H1 (cell line): ENCODE measurements around the gene FAM81A. TPM values are rescaled to one million over a fixed set of nuclear protein-coding genes. Genes with fewer than 3 reads are reported as not detected.

Source experiments
- CTCF ChIA-PET: fragments of 300-600 bp; sonication (Branson Sonifier 250); formaldehyde crosslinking; loops from one replicate; lab custom pipeline; 2021; ENCODE audit not compliant: partially characterized antibody; lab: Charles Lee
- POLR2A ChIA-PET: fragments of 300-600 bp; sonication (Branson Sonifier 250); formaldehyde crosslinking; loops from one replicate; lab custom pipeline; 2021; ENCODE audit warnings: inconsistent platforms; ENCODE audit not compliant: partially characterized antibody; lab: Charles Lee
- DNase-seq, 2 experiments: peaks; one replicate each; pipeline versions ENCODE4 v3.0.0 to v3.0.0-alpha.2; 2010 to 2022; ENCODE audit warnings: low spot score in 2 of 2, low read depth in 1 of 2, mixed read lengths in 1 of 2
- FAIRE-seq: peaks from 2 replicates; lab custom pipeline; 2011; peaks lifted over from hg19 to GRCh38; lab: Jason Lieb, UNC
- H2AFZ ChIP-seq: 2 replicates; pipeline ENCODE4 v1.8.1; 2012; ENCODE audit warnings: low read length, inconsistent platforms
- H2AK5ac ChIP-seq: 2 replicates; pipeline ENCODE4 v1.6.1; 2013; ENCODE audit warnings: low read depth, low read length
- H2BK120ac ChIP-seq: replicated peaks from 2 replicates; pipeline ENCODE3; 2013; ENCODE audit warnings: low read depth, low read length, inconsistent platforms
- H2BK12ac ChIP-seq: 2 replicates; pipeline ENCODE4 v1.6.1; 2013; ENCODE audit warnings: low read depth, low read length
- H2BK15ac ChIP-seq: 2 replicates; pipeline ENCODE4 v1.6.1; 2013; ENCODE audit warnings: low read length
- H2BK20ac ChIP-seq: 2 replicates; pipeline ENCODE4 v1.6.1; 2013; ENCODE audit warnings: low read length
- H2BK5ac ChIP-seq: 2 replicates; pipeline ENCODE4 v1.6.1; 2013; ENCODE audit warnings: low read depth, low read length
- H3K14ac ChIP-seq: 2 replicates; pipeline ENCODE4 v1.6.1; 2013; ENCODE audit warnings: inconsistent platforms; ENCODE audit not compliant: insufficient read length
- H3K18ac ChIP-seq: 2 replicates; pipeline ENCODE4 v1.6.1; 2013; ENCODE audit warnings: low read length; ENCODE audit errors: extremely low read depth
- H3K23ac ChIP-seq: 2 replicates; pipeline ENCODE4 v1.6.1; 2013; ENCODE audit warnings: inconsistent platforms; ENCODE audit not compliant: insufficient read length
- H3K23me2 ChIP-seq: 2 replicates; pipeline ENCODE4 v1.6.1; 2013; ENCODE audit warnings: low read depth, low read length
- H3K27ac ChIP-seq: 2 replicates; pipeline ENCODE4 v1.6.1; 2011; ENCODE audit warnings: low read depth, low read length, inconsistent platforms
- H3K27me3 ChIP-seq, 4 experiments: replicated peaks in 1 of 4; 1 replicate in 1 of 4; 2 replicates in 3 of 4; pipeline versions ENCODE4 v1.6.1 to v1.8.1; 2011 to 2013; ENCODE audit warnings: low read length in 3 of 4, mild to moderate bottlenecking in 3 of 4, inconsistent platforms in 2 of 4, mixed read lengths in 2 of 4, moderate library complexity in 1 of 4; ENCODE audit not compliant: control insufficient read depth in 3 of 4, insufficient read depth in 3 of 4; ENCODE audit errors: extremely low read depth in 1 of 4
- H3K36me3 ChIP-seq, 4 experiments: 2 replicates each; pipeline versions ENCODE4 v1.6.1 to v1.8.1; 2011 to 2013; ENCODE audit warnings: mild to moderate bottlenecking in 4 of 4, low read length in 3 of 4, moderate library complexity in 2 of 4, control low read depth in 1 of 4, inconsistent platforms in 1 of 4; ENCODE audit not compliant: insufficient read depth in 4 of 4, control insufficient read depth in 2 of 4
- H3K4ac ChIP-seq: replicated peaks from 2 replicates; pipeline ENCODE3; 2013; ENCODE audit warnings: low read length, low read depth, mixed read lengths, inconsistent platforms; ENCODE audit not compliant: insufficient read length
- H3K4me1 ChIP-seq, 4 experiments: replicated peaks in 1 of 4; 1 replicate in 1 of 4; 2 replicates in 3 of 4; pipeline versions ENCODE4 v1.6.1 to v1.8.1; 2011 to 2013; ENCODE audit warnings: low read length in 3 of 4, inconsistent platforms in 2 of 4, mixed read lengths in 1 of 4; ENCODE audit not compliant: insufficient read depth in 4 of 4, control insufficient read depth in 3 of 4
- H3K4me2 ChIP-seq, 2 experiments: 2 replicates each; pipeline versions ENCODE4 v1.6.1 to v1.8.1; 2011 to 2013; ENCODE audit warnings: low read depth in 2 of 2, low read length in 2 of 2, control low read depth in 1 of 2, inconsistent platforms in 1 of 2, mild to moderate bottlenecking in 1 of 2; ENCODE audit not compliant: insufficient read depth in 1 of 2
- H3K4me3 ChIP-seq, 4 experiments: fragments of 200-600, 300-600 bp in 1 of 4; sonication (generic), shearing (Covaris generic), sonication (Bioruptor Twin) in 1 of 4; 2 replicates each; pipeline versions ENCODE4 v1.5.1 to v1.8.1; 2011 to 2016; ENCODE audit warnings: low read length in 4 of 4, low read depth in 3 of 4, control low read depth in 2 of 4, inconsistent platforms in 2 of 4, mild to moderate bottlenecking in 2 of 4, mixed read lengths in 1 of 4, moderate library complexity in 1 of 4; ENCODE audit not compliant: insufficient read depth in 2 of 4; ENCODE audit errors: extremely low read depth in 1 of 4
- H3K56ac ChIP-seq: replicated peaks from 2 replicates; pipeline ENCODE3; 2013; ENCODE audit warnings: low read depth, mild to moderate bottlenecking, mixed read lengths, low read length, inconsistent platforms; ENCODE audit not compliant: insufficient read length
- H3K79me1 ChIP-seq: 2 replicates; pipeline ENCODE4 v1.6.1; 2013; ENCODE audit warnings: low read depth, low read length, control low read depth
- H3K79me2 ChIP-seq, 2 experiments: 2 replicates each; pipeline versions ENCODE4 v1.6.1 to v1.8.1; 2012 to 2013; ENCODE audit warnings: low read length in 2 of 2, mild to moderate bottlenecking in 2 of 2, inconsistent platforms in 1 of 2; ENCODE audit not compliant: insufficient read depth in 2 of 2, control insufficient read depth in 1 of 2
- H3K9ac ChIP-seq, 4 experiments: replicated peaks in 1 of 4; 1 replicate in 1 of 4; 2 replicates in 3 of 4; pipeline versions ENCODE4 v1.6.1 to v1.8.1; 2011 to 2013; ENCODE audit warnings: low read depth in 3 of 4, low read length in 3 of 4, control low read depth in 2 of 4, mild to moderate bottlenecking in 2 of 4, moderate library complexity in 2 of 4, inconsistent platforms in 1 of 4; ENCODE audit errors: extremely low read depth in 1 of 4
- H3K9me3 ChIP-seq, 2 experiments: 2 replicates each; pipeline versions ENCODE4 v1.6.1 to v1.8.1; 2012 to 2013; ENCODE audit warnings: mild to moderate bottlenecking in 2 of 2, moderate library complexity in 2 of 2, control low read depth in 1 of 2, inconsistent platforms in 1 of 2, low read depth in 1 of 2, low read length in 1 of 2, mixed read lengths in 1 of 2; ENCODE audit not compliant: insufficient read depth in 2 of 2
- H4K20me1 ChIP-seq, 2 experiments: replicated peaks in 1 of 2; 2 replicates each; pipeline versions ENCODE3 to v1.8.1; 2011 to 2013; ENCODE audit warnings: inconsistent platforms in 2 of 2, low read length in 2 of 2, mild to moderate bottlenecking in 1 of 2; ENCODE audit not compliant: insufficient read depth in 2 of 2, control insufficient read depth in 1 of 2
- H4K5ac ChIP-seq: 2 replicates; pipeline ENCODE4 v1.6.1; 2013; ENCODE audit warnings: low read length, low read depth, mixed read lengths, inconsistent platforms; ENCODE audit not compliant: insufficient read length
- H4K8ac ChIP-seq: 2 replicates; pipeline ENCODE4 v1.8.0; 2013; ENCODE audit warnings: mild to moderate bottlenecking, moderate library complexity, low read length, inconsistent platforms; ENCODE audit not compliant: insufficient read depth; ENCODE audit errors: extremely low read depth
- H4K91ac ChIP-seq: replicated peaks from 2 replicates; pipeline ENCODE3; 2013; ENCODE audit warnings: low read length, mixed read lengths, inconsistent platforms; ENCODE audit not compliant: insufficient read length
- HDAC2 ChIP-seq, 2 experiments: fragments of 300-600 bp in 1 of 2; sonication (generic) in 1 of 2; IDR thresholded peaks; 2 replicates each; pipeline ENCODE4 v1.6.1; 2011 to 2012; ENCODE audit warnings: low read depth in 2 of 2, low read length in 2 of 2, mild to moderate bottlenecking in 2 of 2, moderate library complexity in 2 of 2, borderline replicate concordance in 1 of 2, inconsistent platforms in 1 of 2
- NANOG ChIP-seq: IDR thresholded peaks from 2 replicates; pipeline ENCODE4 v1.6.1; 2011; ENCODE audit warnings: low read length, low read depth, mild to moderate bottlenecking, inconsistent platforms; ENCODE audit not compliant: insufficient read depth, poor library complexity, severe bottlenecking
- POLR2A ChIP-seq, 2 experiments: IDR thresholded peaks; 1 replicate in 1 of 2; 2 replicates in 1 of 2; pipeline ENCODE4 v1.6.1; 2011; ENCODE audit warnings: low read depth in 2 of 2, low read length in 2 of 2, mild to moderate bottlenecking in 2 of 2; ENCODE audit errors: control extremely low read depth in 1 of 2
- RFX5 ChIP-seq: IDR thresholded peaks from 2 replicates; pipeline ENCODE4 v1.6.1; 2011; ENCODE audit warnings: low read depth, low read length, improper control_type of control experiment, borderline replicate concordance
- TEAD4 ChIP-seq: IDR thresholded peaks from 2 replicates; pipeline ENCODE4 v1.6.1; 2012; ENCODE audit warnings: low read depth, low read length, inconsistent platforms, mixed read lengths
- WGBS, 2 experiments: shearing (Covaris generic) in 1 of 2; methylation state at CpG; one replicate each; pipeline versions ENCODE4 v1.1.6 to v1.1.7; 2013 to 2015; ENCODE audit warnings: low lambda C conversion rate in 2 of 2, mixed read lengths in 2 of 2, inconsistent platforms in 1 of 2, low coverage in 1 of 2, missing lambda C conversion rate in 1 of 2; ENCODE audit not compliant: insufficient replicate concordance in 2 of 2, insufficient coverage in 1 of 2, insufficient read length in 1 of 2; ENCODE audit errors: extremely low coverage in 1 of 2, missing lambda C conversion rate in 1 of 2; 5-methylcytosine and 5-hydroxymethylcytosine counted together
- polyA plus RNA-seq, 7 experiments: library from polyadenylated mRNA; depleted of rRNA in 3 of 7; stranded (reverse) in 5 of 7; unstranded in 2 of 7; fragments of >200 nt in 5 of 7; fragments of 200-250 nt in 2 of 7; gene quantifications; 1 replicate in 5 of 7; 2 replicates in 1 of 7; 4 replicates in 1 of 7; pipeline versions ENCODE4 v1.2.1 to v1.2.3, GENCODE V29; 2011 to 2013; ENCODE audit warnings: missing spikeins in 2 of 7, mixed read lengths in 2 of 7
- total RNA-seq: library from RNA; stranded (reverse); fragmentation: NEBNext Ultra II Directional; extraction: Animal tissue kit (Norgen Biotek cat#: 25700); gene quantifications from 2 replicates; pipeline ENCODE4 v1.2.1, GENCODE V29; 2021
- TF ChIP-seq, protein P1 (sequence below), 3 experiments: IDR thresholded peaks; 1 replicate in 2 of 3; 2 replicates in 1 of 3; pipeline versions ENCODE4 v1.5.1 to v1.6.1; 2011; ENCODE audit warnings: low read length in 3 of 3, mild to moderate bottlenecking in 3 of 3, inconsistent platforms in 2 of 3, low read depth in 1 of 3, moderate library complexity in 1 of 3; ENCODE audit not compliant: insufficient read depth in 1 of 3; ENCODE audit errors: control extremely low read depth in 1 of 3

FAM81A gene
- total and polyA plus RNA-seq, 2 of the 8 experiments (the other 6 are each of a cell fraction or from before 2014, with no cell fraction given), result 0.56 to 3.0 TPM

DNA sequence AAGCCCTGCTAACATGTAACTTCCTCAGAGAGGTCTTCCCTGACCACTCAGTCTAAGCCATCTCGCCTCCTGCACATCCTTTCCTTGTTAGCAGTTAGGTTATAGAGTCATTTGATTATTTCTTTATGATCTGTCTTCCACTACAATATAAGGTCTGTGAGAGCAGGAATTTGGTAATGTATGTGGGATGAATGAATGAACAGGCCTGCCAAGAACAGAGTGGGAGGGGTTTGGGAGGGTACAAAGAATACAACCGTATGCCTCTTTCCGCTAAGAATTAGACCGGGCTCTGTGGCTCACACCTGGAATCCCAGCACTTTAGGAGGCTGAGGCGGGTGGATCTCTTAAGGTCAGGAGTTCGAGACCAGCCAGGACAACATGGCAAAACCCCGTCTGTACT, 32.9 kb upstream of the FAM81A start:
- ChIA-PET POLR2A (no interaction called here), CTCF (interaction anchor here (0.6 to 1.2 kb wide), 4 partner anchors 9 to 204 kb away, joined by 3 to 8 read pairs (median 4); no protein-coding TSS in a partner anchor)
- Histone ChIP-seq H2AK5ac (no peak overlapping the region), H3K56ac (no peak overlapping the region), H2AFZ (no peak overlapping the region), H3K23ac (no peak overlapping the region), H3K9me3 (no peaks in the 10 kb centered on the region), H3K79me2 (no peaks in the 10 kb centered on the region), H4K8ac (no peak overlapping the region), H3K79me1 (no peaks in the 10 kb centered on the region; the same call in 1 of the 2 replicates), H2BK120ac (no peak overlapping the region), H3K4me2 (no peak overlapping the region), H3K4me3 (no peak overlapping the region), H2BK15ac (no peak overlapping the region), H2BK5ac (no peak overlapping the region), H3K4me1 (peaks cover 6 to 18% (median 12%) of the 10 kb centered on the region in 4 experiments; a peak in 5 of 7 replicates), H3K27me3 (peaks cover 0 to 3% (median 2%) of the 10 kb centered on the region in 4 experiments; a peak in 6 of 7 replicates), H3K9ac (no peak overlapping the region), H3K36me3 (no peaks in the 10 kb centered on the region), H4K5ac (no peak overlapping the region), H3K18ac (no peak overlapping the region), H3K23me2 (no peaks in the 10 kb centered on the region; the same call in 1 of the 2 replicates), H2BK12ac (no peak overlapping the region), H2BK20ac (no peak overlapping the region), H3K14ac (no peak overlapping the region), H4K91ac (no peak overlapping the region), H3K4ac (no peak overlapping the region), H4K20me1 (peaks cover 0 to 2% of the 10 kb centered on the region in 2 experiments), H3K27ac (no peak overlapping the region)
- DNase-seq, result no peak
- TF ChIP-seq HDAC2 (IDR thresholded peaks at IDR 0.05; ENCODE audit: borderline replicate concordance in 1 of 2, low read depth in 2 of 2, low read length in 2 of 2) (no peak), POLR2A (IDR thresholded peaks at IDR 0.05; ENCODE audit: control extremely low read depth in 1 of 2, low read depth in 2 of 2, low read length in 2 of 2) (no peak), TEAD4 (no peak), RFX5 (no peak), NANOG (no peak)
- TF ChIP-seq, protein P1, sequence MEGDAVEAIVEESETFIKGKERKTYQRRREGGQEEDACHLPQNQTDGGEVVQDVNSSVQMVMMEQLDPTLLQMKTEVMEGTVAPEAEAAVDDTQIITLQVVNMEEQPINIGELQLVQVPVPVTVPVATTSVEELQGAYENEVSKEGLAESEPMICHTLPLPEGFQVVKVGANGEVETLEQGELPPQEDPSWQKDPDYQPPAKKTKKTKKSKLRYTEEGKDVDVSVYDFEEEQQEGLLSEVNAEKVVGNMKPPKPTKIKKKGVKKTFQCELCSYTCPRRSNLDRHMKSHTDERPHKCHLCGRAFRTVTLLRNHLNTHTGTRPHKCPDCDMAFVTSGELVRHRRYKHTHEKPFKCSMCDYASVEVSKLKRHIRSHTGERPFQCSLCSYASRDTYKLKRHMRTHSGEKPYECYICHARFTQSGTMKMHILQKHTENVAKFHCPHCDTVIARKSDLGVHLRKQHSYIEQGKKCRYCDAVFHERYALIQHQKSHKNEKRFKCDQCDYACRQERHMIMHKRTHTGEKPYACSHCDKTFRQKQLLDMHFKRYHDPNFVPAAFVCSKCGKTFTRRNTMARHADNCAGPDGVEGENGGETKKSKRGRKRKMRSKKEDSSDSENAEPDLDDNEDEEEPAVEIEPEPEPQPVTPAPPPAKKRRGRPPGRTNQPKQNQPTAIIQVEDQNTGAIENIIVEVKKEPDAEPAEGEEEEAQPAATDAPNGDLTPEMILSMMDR (IDR thresholded peaks at IDR 0.05; ENCODE audit: control extremely low read depth in 1 of 3, insufficient read depth in 1 of 3, low read depth in 1 of 3, low read length in 3 of 3), result no peak
- 87% methylated on average over 7 of the region's 7 CpGs; no CpG with 5 or more reads in 1 of the 2 experiments for WGBS, 2 experiments
- no peak for FAIRE-seq
